Left kidney (tissue), 8 donors: ENCODE data around the gene ERO1A. TPM values are rescaled to one million over a fixed set of nuclear protein-coding genes. Genes with fewer than 3 reads are reported as not detected.
"Not testable (repeated sequence)": the region's sequence is repeated elsewhere in the genome, so short reads cannot be mapped to it uniquely, and the experiment has no call there.

Experiments
- DNase-seq: peaks from one replicate; pipeline ENCODE4 v3.0.0-alpha.2; 2013
- long read RNA-seq, 8 donors: transcript quantifications; one replicate each; lab custom pipeline, GENCODE V29; 2026
- polyA plus RNA-seq: library from polyadenylated mRNA; unstranded; fragments of 120-200 nt; gene quantifications from one replicate; pipeline ENCODE4 v1.2.1, GENCODE V29; 2013; ENCODE audit not compliant: insufficient read length

ERO1A gene
- 29.0 TPM for polyA plus RNA-seq
- long read RNA-seq, donor 1, partial matches to known transcripts, result 278 of 287 reads
- long read RNA-seq, donor 1, other reads (novel, unspliced or antisense), result 7 of 287 reads
- long read RNA-seq, donor 2, partial matches to known transcripts, result 0 of 1 reads
- long read RNA-seq, donor 2, other reads (novel, unspliced or antisense), result 0 of 1 reads
- long read RNA-seq, donor 3, partial matches to known transcripts, result 53 of 104 reads
- long read RNA-seq, donor 3, other reads (novel, unspliced or antisense), result 51 of 104 reads
- long read RNA-seq, donor 4, partial matches to known transcripts, result 124 of 130 reads
- long read RNA-seq, donor 4, other reads (novel, unspliced or antisense), result 5 of 130 reads
- long read RNA-seq, donor 5, partial matches to known transcripts, result 8 of 8 reads
- long read RNA-seq, donor 5, other reads (novel, unspliced or antisense), result 0 of 8 reads
- long read RNA-seq, donor 6, partial matches to known transcripts, result 0 of 5 reads
- long read RNA-seq, donor 6, other reads (novel, unspliced or antisense), result 5 of 5 reads
- long read RNA-seq, donor 7, partial matches to known transcripts, result 143 of 247 reads
- long read RNA-seq, donor 7, other reads (novel, unspliced or antisense), result 104 of 247 reads
- long read RNA-seq, donor 8, partial matches to known transcripts, result 0 of 2 reads
- long read RNA-seq, donor 8, other reads (novel, unspliced or antisense), result 0 of 2 reads

DNA sequence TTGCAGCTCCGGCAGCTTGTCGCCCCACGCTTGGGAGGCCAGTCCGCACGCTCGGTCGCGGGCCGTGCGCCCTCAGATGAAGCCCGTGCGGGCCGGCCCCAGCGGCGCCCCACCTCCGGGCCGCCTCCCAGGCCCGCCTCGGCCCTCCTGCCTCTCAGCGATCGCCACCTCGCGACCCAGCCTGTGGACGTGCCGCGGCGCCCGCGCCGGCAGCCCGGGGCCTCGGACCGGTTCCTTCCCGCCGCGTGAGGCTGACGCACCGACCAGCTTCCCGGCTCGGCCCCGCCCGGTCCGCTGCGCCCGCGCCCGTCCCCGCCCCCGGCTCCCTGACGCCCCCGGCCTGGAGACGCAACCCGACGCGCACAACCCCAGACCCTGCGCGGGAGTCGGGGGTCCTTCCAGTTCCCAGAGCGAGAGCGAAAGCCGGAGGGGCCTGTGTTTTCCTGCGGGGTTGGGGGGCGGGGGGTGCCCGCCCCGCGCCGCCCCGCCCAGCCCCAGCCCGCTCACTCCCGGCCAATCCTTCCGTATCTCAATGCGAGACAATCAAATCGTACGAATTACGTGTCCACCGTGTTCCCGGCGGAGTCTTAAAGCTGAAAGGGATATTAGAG, at the start of gene ERO1A:
Gene ERO1A (minus strand): TSS at position 78 of the 611 bp plus-strand sequence. CDS start 77 bp downstream, at position 1.
- DNase-seq, result peak; percentile 65

- no peak for DNase-seq
Observed at GRCh38 chr14:52741865-52742264, 46.5 kb upstream of the ERO1A start.

DNA sequence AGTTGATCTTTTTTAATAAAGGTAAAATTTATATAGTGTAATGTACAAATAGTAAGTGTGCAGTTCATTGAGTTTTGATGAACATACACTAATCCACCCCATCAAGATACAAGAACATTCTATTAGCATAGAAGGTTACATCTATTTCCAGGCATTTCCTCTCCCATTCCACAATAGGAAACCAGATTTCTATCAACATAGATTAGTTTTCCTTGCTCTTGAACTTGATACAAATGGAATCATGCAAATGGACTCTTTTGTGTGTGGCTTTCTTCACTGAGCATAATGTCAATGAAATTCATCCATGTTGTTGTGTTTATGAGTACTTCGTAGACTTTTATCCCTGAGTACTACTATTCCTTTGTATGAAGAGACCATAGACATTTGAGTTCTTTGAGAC, 45.4 kb upstream of the ERO1A start:
- DNase-seq, result no peak

DNA sequence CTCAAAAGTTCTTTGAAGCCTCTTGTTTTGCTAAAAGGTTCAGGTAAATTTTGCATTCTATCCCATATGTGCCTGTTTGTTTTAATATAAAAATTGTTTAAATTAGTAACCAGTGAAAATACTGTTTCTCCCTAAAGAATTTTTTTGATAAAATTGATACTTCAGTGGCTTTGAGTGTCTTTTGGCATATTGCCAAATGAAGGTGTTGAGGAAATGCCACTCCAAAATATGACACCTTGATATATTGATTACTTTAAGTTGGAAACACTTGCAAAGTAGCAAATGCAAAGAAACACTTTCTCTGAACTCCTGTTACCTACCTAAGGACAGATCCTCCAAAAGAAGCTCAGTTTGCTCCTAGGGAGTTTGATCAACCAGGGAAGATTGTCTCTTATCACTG, 43.1 kb upstream of the ERO1A start:
- no peak for DNase-seq

GRCh38 chr14:52735921-52736489, 40.6 kb upstream of the ERO1A start:
- no peak for DNase-seq

- DNase-seq, result no peak
Observed at GRCh38 chr14:52733824-52734223, 38.5 kb upstream of the ERO1A start.

GRCh38 chr14:52730709-52731111, 35.4 kb upstream of the ERO1A start:
- DNase-seq, result peak; percentile 48

DNA sequence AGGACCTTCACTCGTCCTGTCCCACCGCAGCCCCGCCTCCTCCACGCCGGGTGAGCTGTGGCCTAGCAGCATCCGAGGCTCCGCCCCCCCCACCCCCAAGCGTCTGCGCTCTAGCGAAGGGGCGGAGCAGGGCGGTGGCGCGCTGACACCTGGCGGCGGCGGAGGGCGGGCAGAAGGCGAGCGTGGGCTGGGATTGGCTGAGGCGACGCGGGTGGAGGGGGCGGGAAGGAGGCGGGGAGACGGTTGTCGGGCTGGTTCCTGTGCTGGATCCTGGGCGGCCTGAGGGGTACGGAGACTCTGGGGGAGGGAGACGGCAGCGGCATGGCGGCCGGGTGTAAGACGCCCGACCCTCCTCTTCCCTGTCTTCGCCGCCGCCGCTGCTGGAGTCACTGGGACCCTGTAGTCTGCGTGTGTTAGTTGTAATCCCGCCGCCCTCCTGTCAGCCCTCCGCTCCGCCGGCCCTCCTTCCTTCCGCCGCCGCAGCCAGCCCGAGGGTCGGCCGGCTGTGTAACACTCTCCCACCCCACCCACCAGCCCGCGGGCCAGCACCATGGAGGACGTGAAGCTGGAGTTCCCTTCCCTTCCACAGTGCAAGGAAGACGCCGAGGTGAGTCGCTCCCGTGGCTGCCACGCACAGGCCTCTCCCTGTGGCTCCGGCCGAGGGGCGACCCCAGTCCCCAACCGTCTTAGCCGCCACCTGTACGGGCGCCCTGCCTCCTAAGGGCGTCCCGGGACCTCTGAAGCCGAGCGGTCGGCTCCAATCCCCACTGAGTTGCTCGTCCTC, 34.8 kb upstream of the ERO1A start, which contains the start of gene STYX:
Gene STYX (plus strand): TSS at position 242 of the 784 bp plus-strand sequence. CDS start 309 bp downstream, at position 551.
- DNase-seq, result peak; percentile 97

DNA sequence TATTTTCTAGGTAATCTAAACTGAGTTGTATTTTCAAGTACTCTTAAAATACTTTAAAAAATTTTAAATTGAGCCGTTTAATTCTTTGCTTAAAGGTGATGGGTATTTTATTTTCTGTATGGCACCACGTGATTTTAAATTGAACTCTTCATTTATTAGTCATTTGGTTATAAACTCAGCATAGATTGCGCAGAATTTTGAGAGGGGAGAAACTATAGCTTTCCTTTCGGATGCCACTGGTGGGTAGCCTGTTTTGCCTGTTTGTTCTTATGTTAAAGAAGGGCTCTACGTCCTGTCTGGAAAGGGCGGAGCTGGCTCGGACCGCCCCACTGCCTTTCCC, 34.2 kb upstream of the ERO1A start:
- DNase-seq, result no peak

- DNase-seq, result not testable (repeated sequence)
Observed at GRCh38 chr14:52729035-52729434, 33.7 kb upstream of the ERO1A start.

DNA sequence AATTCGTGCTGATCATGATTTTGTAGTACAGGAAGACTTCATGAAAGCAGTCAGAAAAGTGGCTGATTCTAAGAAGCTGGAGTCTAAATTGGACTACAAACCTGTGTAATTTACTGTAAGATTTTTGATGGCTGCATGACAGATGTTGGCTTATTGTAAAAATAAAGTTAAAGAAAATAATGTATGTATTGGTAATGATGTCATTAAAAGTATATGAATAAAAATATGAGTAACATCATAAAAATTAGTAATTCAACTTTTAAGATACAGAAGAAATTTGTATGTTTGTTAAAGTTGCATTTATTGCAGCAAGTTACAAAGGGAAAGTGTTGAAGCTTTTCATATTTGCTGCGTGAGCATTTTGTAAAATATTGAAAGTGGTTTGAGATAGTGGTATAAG, 32.2 kb upstream of the ERO1A start:
- not testable (repeated sequence) for DNase-seq

DNA sequence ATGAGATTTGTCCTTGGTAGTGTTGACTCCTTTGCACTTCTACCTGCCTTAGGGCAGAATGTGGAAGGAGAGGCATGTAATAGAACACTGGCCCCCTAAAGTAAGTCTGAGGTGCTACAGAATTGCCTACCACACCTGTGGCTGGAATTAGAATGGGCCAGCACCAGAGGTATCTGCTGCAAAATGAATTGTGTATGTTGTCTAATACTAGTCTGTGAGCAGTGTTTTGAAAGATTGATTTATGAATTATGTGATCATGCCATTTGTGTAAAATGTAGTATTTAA, 28.9 kb upstream of the ERO1A start:
- no peak for DNase-seq

- no peak for DNase-seq
Observed at GRCh38 chr14:52723514-52724359, 28.4 kb upstream of the ERO1A start.

DNA sequence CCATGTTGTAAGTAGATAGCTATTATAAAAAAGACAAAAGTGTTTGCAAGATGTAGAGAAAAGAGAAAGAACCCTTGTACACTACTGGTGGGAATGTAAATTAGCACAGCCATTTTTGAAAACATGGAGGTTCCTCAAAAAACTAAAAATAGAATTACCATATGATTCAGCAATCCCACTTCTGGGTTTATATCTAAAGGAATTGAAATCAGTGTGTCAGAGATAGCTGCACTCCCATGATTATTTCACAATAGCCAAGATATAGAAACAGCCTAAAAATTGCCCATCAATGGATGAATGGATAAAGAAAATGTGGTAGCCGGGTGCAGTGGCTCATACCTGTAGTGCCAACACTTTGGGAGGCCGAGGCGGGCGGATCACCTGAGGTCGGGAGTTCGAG, 20.8 kb upstream of the ERO1A start:
- DNase-seq, result no peak

- DNase-seq, result no peak
Observed at GRCh38 chr14:52711666-52712065, 16.3 kb upstream of the ERO1A start.

DNA sequence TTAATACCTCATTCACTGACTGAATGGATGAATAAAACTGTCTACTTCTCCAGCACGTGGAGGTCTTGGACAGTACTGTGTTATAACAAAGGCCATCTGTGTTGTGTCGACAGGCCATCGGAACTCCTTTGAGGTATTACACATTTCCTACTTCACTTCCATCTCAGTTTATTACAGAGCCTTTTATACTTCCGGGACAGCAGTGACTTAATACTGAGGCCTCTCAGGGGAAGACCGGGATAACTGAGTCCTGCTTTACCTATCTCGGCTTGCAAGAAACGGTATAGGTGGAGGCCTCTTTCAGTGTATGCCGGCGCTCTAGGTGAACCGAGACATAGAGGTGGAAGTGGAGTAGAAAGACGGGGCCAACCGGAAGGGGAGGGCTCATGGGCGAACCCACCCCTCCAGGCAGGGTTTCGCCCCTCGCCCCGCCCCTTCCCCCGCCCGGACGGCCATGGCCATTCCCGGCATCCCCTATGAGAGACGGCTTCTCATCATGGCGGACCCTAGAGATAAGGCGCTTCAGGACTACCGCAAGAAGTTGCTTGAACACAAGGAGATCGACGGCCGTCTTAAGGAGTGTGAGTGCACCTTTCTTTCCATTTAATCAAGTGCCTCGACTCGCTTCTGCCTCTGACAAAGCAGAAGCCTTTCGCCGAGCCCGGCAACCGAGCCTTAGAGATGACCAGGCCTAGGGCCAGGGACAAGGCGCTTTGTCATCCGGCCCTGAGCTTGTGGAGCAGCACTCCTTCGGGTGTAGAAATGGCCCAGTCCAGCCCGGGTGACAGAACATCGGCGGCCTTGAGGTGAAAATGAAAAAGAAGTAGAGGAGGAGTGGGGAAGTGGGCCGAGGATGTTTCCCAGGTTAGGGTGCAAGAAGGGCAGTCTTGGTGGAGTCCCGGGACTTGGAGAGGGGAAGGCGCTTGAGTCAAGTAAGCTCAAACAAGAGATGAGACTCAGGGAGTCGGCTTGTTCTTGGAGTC, 11.7 kb upstream of the ERO1A start, which contains the start of gene PSMC6:
Gene PSMC6 (plus strand): TSS at position 477 of the 983 bp plus-strand sequence. CDS start 20 bp downstream, at position 497.
- peak; percentile 94 for DNase-seq

- DNase-seq, result no peak
Observed at GRCh38 chr14:52706286-52706685, 10.9 kb upstream of the ERO1A start.

GRCh38 chr14:52703664-52704063, 8.3 kb upstream of the ERO1A start:
- DNase-seq, result no peak

GRCh38 chr14:52703225-52703624, 7.9 kb upstream of the ERO1A start:
- DNase-seq, result no peak

DNA sequence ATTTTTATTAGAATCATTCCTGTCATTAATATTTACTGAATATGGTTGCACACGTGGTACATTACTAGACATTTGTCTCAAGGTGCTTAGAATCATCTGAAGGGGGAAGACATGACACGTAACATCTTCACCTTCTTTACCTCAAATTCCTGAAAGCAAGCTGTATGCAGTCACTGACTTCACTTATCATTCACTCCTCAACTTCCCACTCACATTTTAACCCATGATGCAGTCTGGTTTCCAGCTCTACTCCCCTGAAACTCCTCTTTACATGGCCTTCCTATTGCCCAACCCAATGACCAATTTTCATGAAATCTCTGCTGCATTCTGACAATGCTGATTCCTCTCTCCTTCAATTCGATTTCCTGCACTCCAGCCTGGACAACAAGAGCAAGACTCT, 5.9 kb upstream of the ERO1A start:
- DNase-seq, result no peak
